Heart right ventricle (tissue), 16 donors: ENCODE data around the gene GALNTL6. TPM values are rescaled to one million over a fixed set of nuclear protein-coding genes. Genes with fewer than 3 reads are reported as not detected.
A peak's percentile ranks its signal among the peaks of the same experiment; 100 is the strongest.

Source experiments
- ATAC-seq, 8 donors: fragments of 200-7000 bp; cut with Tn5 transposase; one replicate each; pipeline ENCODE4 v1.9.1; 2020; ENCODE audit warnings: mild to moderate bottlenecking in 8 of 8, moderate library complexity in 8 of 8, moderate number of reproducible peaks in 1 of 8
- DNase-seq, 2 donors: peaks; one replicate each; pipeline ENCODE4 v3.0.0-alpha.2; 2020
- H3K27ac ChIP-seq, 10 donors: fragments of 200-600 bp; sonication (generic) in 2 of 10; one replicate each; pipeline versions ENCODE4 v1.5.0 to v1.8.0; 2020 to 2022; ENCODE audit warnings: mild to moderate bottlenecking in 3 of 10
- H3K27me3 ChIP-seq, 7 donors: fragments of 200-600 bp; one replicate each; pipeline ENCODE4 v1.8.0; 2021 to 2022; ENCODE audit warnings: mild to moderate bottlenecking in 2 of 7
- H3K36me3 ChIP-seq, 9 donors: fragments of 200-600 bp; sonication (generic) in 1 of 9; one replicate each; pipeline versions ENCODE4 v1.5.0 to v1.8.0; 2020 to 2022; ENCODE audit warnings: mild to moderate bottlenecking in 2 of 9
- H3K4me1 ChIP-seq, 9 donors: fragments of 200-600 bp; sonication (generic) in 1 of 9; one replicate each; pipeline versions ENCODE4 v1.5.0 to v1.8.0; 2020 to 2022; ENCODE audit warnings: mild to moderate bottlenecking in 4 of 9
- H3K4me3 ChIP-seq, 10 donors: fragments of 200-600 bp; sonication (generic) in 2 of 10; one replicate each; pipeline versions ENCODE4 v1.5.0 to v1.8.0; 2020 to 2022; ENCODE audit warnings: mild to moderate bottlenecking in 7 of 10, moderate library complexity in 2 of 10
- H3K9me3 ChIP-seq, 11 donors: fragments of 200-600 bp in 10 of 11; sonication (generic) in 2 of 11; one replicate each; pipeline versions ENCODE4 v1.5.0 to v1.8.0; 2013 to 2022; ENCODE audit warnings: mild to moderate bottlenecking in 2 of 11, control low read depth in 1 of 11, moderate library complexity in 1 of 11
- WGBS, 2 donors: extraction: QIAGEN DNeasy Blood & Tissue Kit; methylation state at CpG; one replicate each; pipeline ENCODE4 v1.1.7; 2013; ENCODE audit warnings: inconsistent platforms in 1 of 2; 5-methylcytosine and 5-hydroxymethylcytosine counted together
- intact Hi-C, 10 donors: fragments of 100-400 bp; cut with DNase I; formaldehyde crosslinking; loops; one replicate each; pipeline versions ENCODE4 v1.11.1 to v1.14.2; 2022
- polyA plus RNA-seq, 2 donors: library from polyadenylated mRNA; stranded (reverse); fragments of 200-250 nt; gene quantifications; one replicate each; pipeline ENCODE4 v1.2.3, GENCODE V29; 2013
- total RNA-seq, 10 donors: library from RNA; stranded (reverse); fragmentation: NEBNext Ultra II Directional in 3 of 10; extraction: Animal tissue kit (Norgen Biotek cat#: 25700) in 3 of 10; gene quantifications; one replicate each; pipeline versions ENCODE4 v1.2.1 to v1.2.4, GENCODE V29; 2021 to 2023
- TF ChIP-seq, protein P1 (sequence below), 9 donors: fragments of 200-600 bp; sonication (generic) in 2 of 9; IDR thresholded peaks; one replicate each; pipeline versions ENCODE4 v1.5.0 to v1.8.0; 2021 to 2022; ENCODE audit warnings: antibody characterized with exemption in 9 of 9, mild to moderate bottlenecking in 5 of 9, moderate library complexity in 1 of 9
- donor health status: Arrhythmogenic right ventricular cardiomyopathy.
- donor health status: ischemic (EF 13 %, LVEDD 7.1; RV severe dilation, severe dysfunction).
- donor health status: healthy with polysubstance abuse.
- donor health status: DM: no; HTN: yes; CAD: no.
- donor health status: DM: no; HTN: no; CAD: no.
- donor health status: ischemic (EF 25% LVEDD 6.9; RV normal size, moderate dysfunction).
- donor health status: ischemic (EF 25% LVEDD 5.7; RV mildly dilated, moderate dysfunction).
- donor health status: healthy.
- donor health status: DM: yes; HTN: yes; CAD: no.
- donor health status: Ischemic cardiomyopathy.
- donor health status: ischemic (EF 35%, LVEDD 5.7; RV mildly dilated, moderate dysfunction).
- donor health status: nonischemic (EF 11% LVEDD 7.7; RV severe dilation, severe dysfunction).
- donor health status: DM: yes; HTN: yes; CAD: no.
- donor health status: PGD.
- donor health status: ischemic (EF 29% LVEDD 5.4; RV normal size, mild dysfunction).
- donor health status: nonischemic (EF 23%, LVEDD 6.1; RV moderate dilation, normal function).

The GALNTL6 gene
- total and polyA plus RNA-seq, 12 donors: 0.14 to 2.6 (median 0.49) TPM; not detected in 6

DNA sequence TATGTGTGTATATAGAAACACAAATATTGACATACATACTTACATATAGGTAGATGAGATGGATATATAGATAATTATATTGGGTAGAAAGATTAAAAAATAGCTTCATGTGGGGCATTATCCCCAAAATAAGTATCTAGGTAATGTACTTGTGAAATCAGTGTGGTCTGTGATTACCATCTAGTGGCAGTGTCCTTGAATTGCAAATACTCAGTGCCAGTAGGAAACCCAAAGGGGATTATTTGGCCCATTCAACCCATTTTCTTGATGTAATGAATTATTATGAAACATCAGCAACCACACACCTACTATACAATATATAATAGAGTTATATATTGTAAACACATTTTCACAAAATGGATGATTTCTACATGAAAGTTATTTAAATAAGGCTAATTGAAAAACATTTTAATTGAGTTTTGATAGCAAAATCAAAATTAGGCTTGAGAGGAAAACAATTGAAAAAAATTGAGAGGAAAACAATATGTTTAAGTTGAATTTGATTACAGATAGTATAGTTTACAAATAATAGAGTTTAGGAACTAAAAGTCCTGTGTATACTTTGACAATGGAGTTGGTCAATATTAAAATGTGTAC is 389.4 kb downstream of the GALNTL6 start:
- no peak overlapping the region for H3K4me3 ChIP-seq
- no peak for DNase-seq
- no peaks in the 10 kb centered on the region for H3K9me3 ChIP-seq
- no peaks in the 10 kb centered on the region for H3K4me1 ChIP-seq
- intact Hi-C loops: loop anchor here in 3 of 10 donors (5.0 to 10.0 kb wide), 2 partner anchors 355 to 358 kb away; no protein-coding TSS in a partner anchor
- no peak overlapping the region for H3K27ac ChIP-seq
- TF ChIP-seq, protein P1, sequence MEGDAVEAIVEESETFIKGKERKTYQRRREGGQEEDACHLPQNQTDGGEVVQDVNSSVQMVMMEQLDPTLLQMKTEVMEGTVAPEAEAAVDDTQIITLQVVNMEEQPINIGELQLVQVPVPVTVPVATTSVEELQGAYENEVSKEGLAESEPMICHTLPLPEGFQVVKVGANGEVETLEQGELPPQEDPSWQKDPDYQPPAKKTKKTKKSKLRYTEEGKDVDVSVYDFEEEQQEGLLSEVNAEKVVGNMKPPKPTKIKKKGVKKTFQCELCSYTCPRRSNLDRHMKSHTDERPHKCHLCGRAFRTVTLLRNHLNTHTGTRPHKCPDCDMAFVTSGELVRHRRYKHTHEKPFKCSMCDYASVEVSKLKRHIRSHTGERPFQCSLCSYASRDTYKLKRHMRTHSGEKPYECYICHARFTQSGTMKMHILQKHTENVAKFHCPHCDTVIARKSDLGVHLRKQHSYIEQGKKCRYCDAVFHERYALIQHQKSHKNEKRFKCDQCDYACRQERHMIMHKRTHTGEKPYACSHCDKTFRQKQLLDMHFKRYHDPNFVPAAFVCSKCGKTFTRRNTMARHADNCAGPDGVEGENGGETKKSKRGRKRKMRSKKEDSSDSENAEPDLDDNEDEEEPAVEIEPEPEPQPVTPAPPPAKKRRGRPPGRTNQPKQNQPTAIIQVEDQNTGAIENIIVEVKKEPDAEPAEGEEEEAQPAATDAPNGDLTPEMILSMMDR (IDR thresholded peaks at IDR 0.05): peak in 7 of 9 donors; percentile 34 to 60 (median 45)
- H3K27me3 ChIP-seq: no peaks in the 10 kb centered on the region
- no peaks in the 10 kb centered on the region for H3K36me3 ChIP-seq
- ATAC-seq: no peak

DNA sequence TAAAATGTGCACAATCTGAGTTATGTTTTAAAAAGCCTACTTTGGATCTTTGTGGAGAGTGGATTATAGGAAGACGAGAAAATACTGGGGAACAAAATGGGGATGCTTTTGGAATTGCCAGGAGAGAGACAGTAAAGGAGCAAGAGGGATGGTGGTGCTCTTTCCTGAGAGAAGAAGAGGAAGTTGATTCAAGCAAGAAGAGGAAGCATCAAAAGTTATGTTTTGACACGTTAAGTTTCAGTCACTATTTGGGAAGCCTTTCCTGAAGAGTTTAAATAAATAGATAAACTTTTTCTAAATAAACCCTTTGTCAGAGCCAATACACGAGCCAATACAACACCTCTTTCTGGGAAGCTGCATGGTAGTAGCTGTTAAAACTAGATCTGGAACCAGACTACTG is 394.1 kb downstream of the GALNTL6 start:
- intact Hi-C loops: loop anchor here in 2 of 10 donors (10.0 kb wide), 1 partner anchor 362 kb away; no protein-coding TSS in a partner anchor
- H3K36me3 ChIP-seq: no peaks in the 10 kb centered on the region
- TF ChIP-seq, protein P1 (IDR thresholded peaks at IDR 0.05): no peak
- H3K9me3 ChIP-seq: no peaks in the 10 kb centered on the region
- no peak overlapping the region for H3K27ac ChIP-seq
- no peaks in the 10 kb centered on the region for H3K4me1 ChIP-seq
- DNase-seq: no peak
- no peaks in the 10 kb centered on the region for H3K27me3 ChIP-seq
- 55 to 72% methylated on average over 3 of the region's 3 CpGs for WGBS, 2 donors
- no peak for ATAC-seq
- no peak overlapping the region for H3K4me3 ChIP-seq

DNA sequence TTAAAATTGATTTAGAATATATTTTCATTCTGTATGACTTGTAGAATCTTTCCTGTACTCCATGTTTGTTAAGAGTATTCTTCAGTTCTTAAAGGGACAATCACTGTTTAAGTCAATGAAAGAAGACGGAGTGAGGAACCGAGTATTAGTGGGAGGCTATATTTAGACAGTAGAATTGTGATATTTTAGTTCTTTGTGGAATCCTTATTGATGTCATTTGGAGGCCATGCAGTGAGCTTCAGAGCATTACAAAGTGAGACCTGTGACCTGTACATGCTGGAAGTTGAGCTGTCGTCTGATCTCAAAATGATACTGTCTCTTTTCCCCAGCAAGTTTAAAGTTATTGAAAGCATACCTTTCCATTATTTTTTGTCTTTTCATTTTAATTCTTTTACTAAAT is 394.7 kb downstream of the GALNTL6 start:
- ATAC-seq (no peak), DNase-seq (no peak)
- no peaks in the 10 kb centered on the region for H3K36me3 ChIP-seq
- WGBS, 2 donors: 41 to 48% methylated on average over 3 of the region's 3 CpGs
- intact Hi-C loops: loop anchor here in 2 of 10 donors (10.0 kb wide), 1 partner anchor 363 kb away; no protein-coding TSS in a partner anchor
- no peaks in the 10 kb centered on the region for H3K9me3 ChIP-seq
- no peaks in the 10 kb centered on the region for H3K4me1 ChIP-seq
- no peak overlapping the region for H3K27ac ChIP-seq
- H3K27me3 ChIP-seq: no peaks in the 10 kb centered on the region
- H3K4me3 ChIP-seq: no peak overlapping the region
- TF ChIP-seq, protein P1 (IDR thresholded peaks at IDR 0.05): no peak

DNA sequence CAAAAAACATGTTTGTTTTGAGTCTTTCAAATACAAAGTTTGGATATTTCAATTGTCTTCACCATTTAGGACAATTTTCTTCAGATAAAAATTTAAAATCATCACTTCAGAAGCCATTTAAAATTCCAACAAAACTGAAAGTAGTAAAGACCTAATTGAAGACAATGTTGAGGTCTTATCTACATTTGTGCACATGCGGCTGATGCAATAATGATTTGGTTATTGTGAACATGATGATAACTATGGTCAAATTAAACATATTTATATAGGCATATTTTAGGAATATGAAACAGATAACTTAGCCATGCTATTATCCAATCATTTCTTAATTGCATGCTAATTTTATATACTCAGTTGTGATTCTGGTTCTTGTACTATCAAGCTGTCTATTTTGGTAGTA is 407.5 kb downstream of the GALNTL6 start:
- intact Hi-C loops: no loop called here
- H3K4me3 ChIP-seq: no peak overlapping the region
- no peaks in the 10 kb centered on the region for H3K4me1 ChIP-seq
- H3K9me3 ChIP-seq: no peaks in the 10 kb centered on the region
- H3K36me3 ChIP-seq: no peaks in the 10 kb centered on the region
- no peak for ATAC-seq
- 0 to 1% methylated on average over 1 of the region's 1 CpG for WGBS, 2 donors
- DNase-seq: no peak
- H3K27ac ChIP-seq: no peak overlapping the region
- TF ChIP-seq, protein P1 (IDR thresholded peaks at IDR 0.05): no peak
- H3K27me3 ChIP-seq: no peaks in the 10 kb centered on the region
